ENCODE data around the gene MEG3. TPM values are rescaled to one million over a fixed set of nuclear protein-coding genes. Genes with fewer than 3 reads are reported as not detected.

Gene MEG3
- total and polyA plus RNA-seq, 4 donors: 21.4 to 454 (median 149) TPM

DNA sequence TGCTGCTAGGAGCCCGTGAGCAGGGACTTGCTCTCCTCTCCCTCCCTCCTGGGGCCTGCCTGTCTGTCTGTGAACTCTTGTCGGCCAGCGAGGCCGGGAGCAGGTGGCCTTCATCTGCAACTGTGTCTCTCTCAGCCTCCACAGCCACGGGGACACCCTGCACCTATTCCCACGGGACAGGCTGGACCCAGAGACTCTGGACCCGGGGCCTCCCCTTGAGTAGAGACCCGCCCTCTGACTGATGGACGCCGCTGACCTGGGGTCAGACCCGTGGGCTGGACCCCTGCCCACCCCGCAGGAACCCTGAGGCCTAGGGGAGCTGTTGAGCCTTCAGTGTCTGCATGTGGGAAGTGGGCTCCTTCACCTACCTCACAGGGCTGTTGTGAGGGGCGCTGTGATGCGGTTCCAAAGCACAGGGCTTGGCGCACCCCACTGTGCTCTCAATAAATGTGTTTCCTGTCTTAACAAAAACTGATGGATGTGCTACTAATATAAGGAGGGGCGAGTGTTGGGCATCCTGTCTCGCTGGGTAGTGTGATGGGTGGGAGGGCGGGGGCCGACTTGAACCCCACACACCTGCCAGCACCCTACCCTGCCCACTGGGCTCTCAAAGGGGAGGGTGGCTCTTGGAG, 34.8 kb downstream of the MEG3 start:
- no peaks in the 10 kb centered on the region for H3K4me1 ChIP-seq (ENCODE audit: control insufficient read depth in 1 of 2, insufficient read depth in 2 of 2, low read length in 2 of 2)
- no peaks in the 10 kb centered on the region for H3K27me3 ChIP-seq (ENCODE audit: control insufficient read depth in 1 of 2, insufficient read depth in 2 of 2, low read length in 1 of 2)
- no peak overlapping the region for H3K27ac ChIP-seq (ENCODE audit: low read depth in 1 of 2, low read length in 2 of 2)
- ATAC-seq (ENCODE audit: low FRiP score) (no peak), DNase-seq (peak; percentile 35 to 56)
- intact Hi-C loops (cut with DNase I): no loop called here
- 73 to 83% methylated on average over 16 to 19 of the region's 19 CpGs for WGBS, 2 donors
- no peak overlapping the region for H3K4me3 ChIP-seq (ENCODE audit: low read length in 2 of 2)
- H3K9me3 ChIP-seq (ENCODE audit: control insufficient read depth, low read length): no peaks in the 10 kb centered on the region
- H3K36me3 ChIP-seq (ENCODE audit: control insufficient read depth in 1 of 2, insufficient read depth in 2 of 2, low read length in 1 of 2): no peaks in the 10 kb centered on the region

DNA sequence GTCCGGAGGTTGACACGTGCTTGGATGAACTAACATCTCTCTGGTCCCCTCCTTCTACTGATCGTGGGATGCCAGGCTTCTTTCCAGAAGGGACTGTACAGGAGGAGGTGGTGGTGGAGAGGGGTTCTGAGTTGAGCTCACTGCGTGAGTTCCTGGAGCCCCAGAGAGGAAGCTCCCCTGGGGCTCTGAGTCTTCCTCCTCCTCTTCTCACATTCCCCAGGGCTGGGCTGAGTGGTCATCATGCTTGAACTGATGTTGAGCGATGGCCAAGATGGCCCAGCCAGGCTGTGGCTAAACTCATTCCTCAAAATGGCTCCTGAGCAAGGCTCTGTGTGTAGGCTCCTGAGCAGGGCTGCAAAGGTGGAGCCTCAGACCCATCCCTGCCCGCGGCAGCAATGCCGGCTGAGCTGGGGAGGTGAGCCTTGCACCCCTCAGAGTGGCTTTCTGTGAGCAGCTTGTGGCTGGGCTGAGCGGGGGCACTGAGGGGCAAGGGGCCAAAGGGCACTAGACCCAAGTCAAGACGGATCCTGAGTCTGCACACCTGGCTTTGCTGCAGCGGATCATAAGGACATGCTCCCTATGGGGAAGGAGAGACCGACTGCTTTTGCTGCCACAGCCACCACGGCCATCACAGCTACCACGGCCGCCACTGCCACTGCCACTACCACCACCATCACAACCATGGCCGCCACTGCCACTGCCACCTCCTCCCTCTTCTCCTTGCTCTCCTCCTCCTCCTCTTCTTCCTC, 35.4 kb downstream of the MEG3 start:
- no peaks in the 10 kb centered on the region for H3K27me3 ChIP-seq (ENCODE audit: control insufficient read depth in 1 of 2, insufficient read depth in 2 of 2, low read length in 1 of 2)
- no peaks in the 10 kb centered on the region for H3K9me3 ChIP-seq (ENCODE audit: control insufficient read depth, low read length)
- no peaks in the 10 kb centered on the region for H3K36me3 ChIP-seq (ENCODE audit: control insufficient read depth in 1 of 2, insufficient read depth in 2 of 2, low read length in 1 of 2)
- WGBS, 2 donors: 87 to 89% methylated on average over 13 to 16 of the region's 16 CpGs
- no peak for ATAC-seq (ENCODE audit: low FRiP score)
- DNase-seq: peak; percentile 18 to 51
- H3K4me1 ChIP-seq (ENCODE audit: control insufficient read depth in 1 of 2, insufficient read depth in 2 of 2, low read length in 2 of 2): no peaks in the 10 kb centered on the region
- no peak overlapping the region for H3K4me3 ChIP-seq (ENCODE audit: low read length in 2 of 2)
- H3K27ac ChIP-seq (ENCODE audit: low read depth in 1 of 2, low read length in 2 of 2): no peak overlapping the region
- intact Hi-C loops (cut with DNase I): no loop called here

DNA sequence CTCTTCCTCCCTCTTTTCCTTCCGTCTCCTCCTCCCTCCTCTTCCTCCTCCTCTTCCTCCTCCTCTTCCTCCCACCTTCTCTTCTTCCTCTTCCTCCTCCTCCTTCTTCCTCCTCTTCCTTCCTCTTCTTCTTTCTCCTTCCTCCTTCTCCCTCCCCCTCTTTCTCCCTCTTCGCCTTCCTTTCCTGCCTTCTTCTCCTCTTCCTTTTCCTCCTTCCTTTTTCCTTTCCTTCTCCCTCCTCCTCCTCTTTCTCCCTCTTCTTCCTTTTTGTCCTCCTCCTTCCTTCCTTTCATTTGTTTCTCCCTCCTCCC, 36.0 kb downstream of the MEG3 start:
- Histone ChIP-seq H3K27ac (ENCODE audit: low read depth in 1 of 2, low read length in 2 of 2) (no peak overlapping the region), H3K36me3 (ENCODE audit: control insufficient read depth in 1 of 2, insufficient read depth in 2 of 2, low read length in 1 of 2) (no peaks in the 10 kb centered on the region), H3K9me3 (ENCODE audit: control insufficient read depth, low read length) (no peaks in the 10 kb centered on the region), H3K4me3 (ENCODE audit: low read length in 2 of 2) (no peak overlapping the region), H3K4me1 (ENCODE audit: control insufficient read depth in 1 of 2, insufficient read depth in 2 of 2, low read length in 2 of 2) (no peaks in the 10 kb centered on the region), H3K27me3 (ENCODE audit: control insufficient read depth in 1 of 2, insufficient read depth in 2 of 2, low read length in 1 of 2) (no peaks in the 10 kb centered on the region)
- DNase-seq: no peak
- no peak for ATAC-seq (ENCODE audit: low FRiP score)
- intact Hi-C loops (cut with DNase I): no loop called here
- WGBS, 2 donors: 93 to 94% methylated on average over 2 of the region's 2 CpGs

DNA sequence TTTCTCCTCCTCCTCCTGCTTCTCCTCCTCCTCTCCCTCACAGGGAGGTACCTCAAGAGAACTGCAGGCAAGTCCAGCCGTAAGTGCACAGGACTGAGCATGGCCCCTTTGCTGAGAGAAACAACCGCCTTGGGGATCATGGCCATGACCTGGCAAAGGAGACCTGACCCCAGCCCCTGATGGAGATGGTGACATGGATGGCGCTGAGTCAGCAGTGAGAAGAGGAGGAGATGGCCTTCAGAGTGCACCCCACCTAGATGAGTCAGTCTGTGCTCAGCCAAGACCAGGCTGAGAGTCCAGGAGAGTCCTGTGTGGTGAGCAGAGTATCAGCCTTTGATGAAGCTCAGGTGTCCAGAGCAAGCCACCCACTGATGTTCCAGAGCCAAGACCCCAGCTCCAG, 36.4 kb downstream of the MEG3 start:
- no peak for ATAC-seq (ENCODE audit: low FRiP score)
- Histone ChIP-seq H3K36me3 (ENCODE audit: control insufficient read depth in 1 of 2, insufficient read depth in 2 of 2, low read length in 1 of 2) (no peaks in the 10 kb centered on the region), H3K4me3 (ENCODE audit: low read length in 2 of 2) (no peak overlapping the region), H3K27ac (ENCODE audit: low read depth in 1 of 2, low read length in 2 of 2) (no peak overlapping the region), H3K27me3 (ENCODE audit: control insufficient read depth in 1 of 2, insufficient read depth in 2 of 2, low read length in 1 of 2) (no peaks in the 10 kb centered on the region), H3K9me3 (ENCODE audit: control insufficient read depth, low read length) (no peaks in the 10 kb centered on the region), H3K4me1 (ENCODE audit: control insufficient read depth in 1 of 2, insufficient read depth in 2 of 2, low read length in 2 of 2) (no peaks in the 10 kb centered on the region)
- intact Hi-C loops (cut with DNase I): no loop called here
- peak; percentile 48 to 59 for DNase-seq
- 61 to 79% methylated on average over 3 of the region's 3 CpGs for WGBS, 2 donors

DNA sequence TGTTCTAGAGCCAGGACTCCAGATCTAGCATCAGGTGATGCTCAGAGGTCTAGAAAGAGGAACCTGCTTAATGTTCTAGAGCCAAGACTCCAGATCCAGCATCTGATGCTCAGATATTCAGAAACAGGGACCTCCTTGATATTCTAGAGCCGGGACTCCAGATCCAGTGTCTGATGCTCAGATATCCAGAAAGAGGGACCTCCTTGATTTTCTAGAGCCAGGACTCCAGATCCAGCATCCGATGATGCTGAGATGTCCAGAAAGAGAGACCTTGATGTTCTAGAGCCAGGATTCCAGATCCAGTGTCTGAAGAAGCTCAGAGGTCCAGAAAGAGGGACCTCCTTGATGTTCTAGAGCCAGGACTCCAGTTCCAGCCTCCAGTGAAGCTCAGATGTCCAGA, 36.9 kb downstream of the MEG3 start:
- DNase-seq (no peak), ATAC-seq (ENCODE audit: low FRiP score) (no peak)
- 92 to 94% methylated on average over 2 of the region's 2 CpGs for WGBS, 2 donors
- H3K36me3 ChIP-seq (ENCODE audit: control insufficient read depth in 1 of 2, insufficient read depth in 2 of 2, low read length in 1 of 2): no peaks in the 10 kb centered on the region
- H3K27ac ChIP-seq (ENCODE audit: low read depth in 1 of 2, low read length in 2 of 2): no peak overlapping the region
- H3K4me1 ChIP-seq (ENCODE audit: control insufficient read depth in 1 of 2, insufficient read depth in 2 of 2, low read length in 2 of 2): no peaks in the 10 kb centered on the region
- intact Hi-C loops (cut with DNase I): no loop called here
- no peaks in the 10 kb centered on the region for H3K27me3 ChIP-seq (ENCODE audit: control insufficient read depth in 1 of 2, insufficient read depth in 2 of 2, low read length in 1 of 2)
- H3K9me3 ChIP-seq (ENCODE audit: control insufficient read depth, low read length): no peaks in the 10 kb centered on the region
- no peak overlapping the region for H3K4me3 ChIP-seq (ENCODE audit: low read length in 2 of 2)

DNA sequence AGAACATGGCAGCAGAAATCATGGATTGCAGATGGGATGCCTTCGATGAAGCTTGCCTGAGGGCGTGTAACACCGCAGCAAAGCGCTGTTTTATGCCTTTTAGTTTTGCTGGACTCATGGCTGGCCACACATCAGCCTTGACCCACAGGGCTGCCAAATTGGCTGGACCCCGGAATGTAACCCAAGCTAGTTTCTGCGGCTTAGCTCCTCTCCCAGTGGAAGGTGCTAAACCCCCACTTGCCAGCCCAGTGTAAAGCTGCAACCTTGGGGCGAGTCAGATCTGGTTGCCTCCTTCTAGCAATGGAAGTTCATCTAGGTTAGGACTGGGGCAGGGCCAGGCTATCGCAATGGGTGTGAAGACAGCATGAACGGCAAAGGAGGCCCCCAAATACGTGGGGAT, 38.3 kb downstream of the MEG3 start:
- no peak for ATAC-seq (ENCODE audit: low FRiP score)

DNA sequence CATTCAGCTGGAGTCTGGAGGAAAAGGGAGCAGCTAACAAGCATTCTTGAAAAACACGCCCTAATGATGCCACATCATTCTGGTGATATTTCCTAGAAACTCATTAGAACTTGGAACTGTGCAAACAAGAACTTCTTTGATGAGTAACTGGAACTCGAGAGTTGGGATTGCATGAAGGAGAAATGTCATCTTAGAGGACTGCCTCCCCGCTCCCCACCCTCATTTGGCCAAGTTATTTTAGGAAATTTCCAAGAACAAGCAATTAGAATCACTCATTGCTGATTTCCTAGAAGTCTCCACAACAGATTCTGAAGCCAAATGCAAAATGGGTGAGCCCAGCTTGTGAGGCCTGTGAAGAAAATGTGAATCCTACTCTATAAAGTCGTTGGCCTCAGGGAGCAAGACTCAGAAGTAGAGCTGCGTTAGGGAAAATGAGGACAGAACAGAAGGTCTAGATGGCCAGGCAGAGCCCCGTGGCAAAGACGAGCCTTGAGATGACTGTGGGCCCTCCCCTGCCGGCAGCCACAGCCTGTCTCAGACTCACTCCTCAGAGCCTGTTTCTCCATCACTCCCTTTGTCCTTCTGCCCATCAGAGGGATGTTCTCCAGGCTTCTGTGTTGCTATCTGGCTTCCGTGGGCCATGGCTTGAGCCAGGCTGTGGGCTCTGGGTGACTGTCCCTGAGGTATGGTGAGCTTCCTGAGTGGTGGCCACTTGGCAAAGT, 39.2 kb downstream of the MEG3 start:
- no peak overlapping the region for H3K4me3 ChIP-seq (ENCODE audit: low read length in 2 of 2)
- DNase-seq (peak in 1 of 2 donors; percentile 20), ATAC-seq (ENCODE audit: low FRiP score) (peak; percentile 62)
- WGBS, 2 donors: 68 to 77% methylated on average over 9 of the region's 9 CpGs
- intact Hi-C loops (cut with DNase I): no loop called here
- H3K27me3 ChIP-seq (ENCODE audit: control insufficient read depth in 1 of 2, insufficient read depth in 2 of 2, low read length in 1 of 2): no peaks in the 10 kb centered on the region
- no peak overlapping the region for H3K27ac ChIP-seq (ENCODE audit: low read depth in 1 of 2, low read length in 2 of 2)
- H3K4me1 ChIP-seq (ENCODE audit: control insufficient read depth in 1 of 2, insufficient read depth in 2 of 2, low read length in 2 of 2): no peaks in the 10 kb centered on the region
- no peaks in the 10 kb centered on the region for H3K9me3 ChIP-seq (ENCODE audit: control insufficient read depth, low read length)
- H3K36me3 ChIP-seq (ENCODE audit: control insufficient read depth in 1 of 2, insufficient read depth in 2 of 2, low read length in 1 of 2): no peaks in the 10 kb centered on the region

More for the DNA sequence above, 38.3 kb downstream of the MEG3 start:
- H3K4me3 ChIP-seq (ENCODE audit: low read length in 2 of 2): no peak overlapping the region
- no peaks in the 10 kb centered on the region for H3K9me3 ChIP-seq (ENCODE audit: control insufficient read depth, low read length)
- intact Hi-C loops (cut with DNase I): no loop called here
- DNase-seq: peak in 1 of 2 donors; percentile 31
- no peaks in the 10 kb centered on the region for H3K27me3 ChIP-seq (ENCODE audit: control insufficient read depth in 1 of 2, insufficient read depth in 2 of 2, low read length in 1 of 2)
- H3K36me3 ChIP-seq (ENCODE audit: control insufficient read depth in 1 of 2, insufficient read depth in 2 of 2, low read length in 1 of 2): no peaks in the 10 kb centered on the region
- H3K27ac ChIP-seq (ENCODE audit: low read depth in 1 of 2, low read length in 2 of 2): no peak overlapping the region
- WGBS, 2 donors: 88 to 90% methylated on average over 10 of the region's 10 CpGs
- no peaks in the 10 kb centered on the region for H3K4me1 ChIP-seq (ENCODE audit: control insufficient read depth in 1 of 2, insufficient read depth in 2 of 2, low read length in 2 of 2)

DNA sequence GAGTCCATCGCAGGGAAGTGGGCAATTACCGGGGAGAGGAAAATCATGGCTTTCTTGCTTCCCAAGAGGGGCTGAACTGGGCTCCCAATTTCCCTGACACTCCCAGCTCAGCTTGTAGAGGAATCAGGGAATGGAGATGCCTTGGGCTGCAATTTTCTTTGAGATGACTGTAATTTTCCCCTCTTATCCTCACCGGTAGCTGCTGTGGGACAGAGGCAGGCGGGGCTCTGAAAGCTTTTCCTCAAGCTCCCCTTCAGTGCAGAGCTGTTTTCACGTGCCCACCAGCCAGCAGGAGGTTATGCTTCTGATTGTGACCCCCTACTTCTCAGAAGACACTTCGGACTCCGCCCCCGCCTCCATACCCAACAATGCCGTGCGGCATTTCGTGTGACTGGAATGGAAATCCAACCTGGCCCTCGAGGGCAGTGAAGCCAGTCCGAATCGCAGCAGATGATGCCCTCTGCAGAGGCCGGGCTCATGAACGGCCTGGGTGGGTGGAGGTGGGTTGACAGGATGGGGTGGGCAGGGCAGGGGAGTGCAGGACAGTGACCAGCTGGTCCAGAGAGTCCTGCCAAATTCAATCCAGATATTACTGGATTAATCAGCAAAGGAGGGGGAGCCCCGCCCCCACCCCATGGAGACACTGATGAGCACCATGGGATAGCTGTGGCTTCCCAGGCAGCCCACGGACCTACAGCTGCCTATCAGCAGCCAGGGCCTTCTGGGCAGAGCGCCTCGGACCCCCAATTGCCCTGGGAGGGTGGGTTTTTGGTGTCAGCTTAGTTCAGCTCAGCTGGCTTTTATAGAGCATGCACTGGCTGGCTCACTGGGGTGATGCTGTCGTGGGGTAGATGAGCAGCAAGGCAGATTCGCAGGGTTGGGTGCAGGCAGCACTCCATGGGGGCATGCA, 40.0 kb downstream of the MEG3 start:
- H3K9me3 ChIP-seq (ENCODE audit: control insufficient read depth, low read length): no peaks in the 10 kb centered on the region
- H3K27ac ChIP-seq (ENCODE audit: low read depth in 1 of 2, low read length in 2 of 2): no peak overlapping the region
- no peaks in the 10 kb centered on the region for H3K4me1 ChIP-seq (ENCODE audit: control insufficient read depth in 1 of 2, insufficient read depth in 2 of 2, low read length in 2 of 2)
- no peak overlapping the region for H3K4me3 ChIP-seq (ENCODE audit: low read length in 2 of 2)
- intact Hi-C loops (cut with DNase I): no loop called here
- DNase-seq: peak; percentile 30 to 72
- no peaks in the 10 kb centered on the region for H3K27me3 ChIP-seq (ENCODE audit: control insufficient read depth in 1 of 2, insufficient read depth in 2 of 2, low read length in 1 of 2)
- H3K36me3 ChIP-seq (ENCODE audit: control insufficient read depth in 1 of 2, insufficient read depth in 2 of 2, low read length in 1 of 2): no peaks in the 10 kb centered on the region
- WGBS, 2 donors: 82 to 83% methylated on average over 22 of the region's 22 CpGs
- no peak for ATAC-seq (ENCODE audit: low FRiP score)

All from aorta (tissue), 5 donors.